HepG2 (cell line): ENCODE data around the gene SH2D5. TPM values are rescaled to one million over a fixed set of nuclear protein-coding genes. Genes with fewer than 3 reads are reported as not detected.

ENCODE experiments used
- HES4 ChIP-seq: sonication (generic); formaldehyde crosslinking; IDR thresholded peaks from 2 replicates; pipeline ENCODE4 v1.9.0; 2021; ENCODE audit warnings: mild to moderate bottlenecking, missing genetic modification reagents, borderline replicate concordance
- JDP2 ChIP-seq: sonication (generic); formaldehyde crosslinking; IDR thresholded peaks from 2 replicates; pipeline ENCODE4 v1.8.1; 2022; ENCODE audit warnings: missing genetic modification reagents, borderline replicate concordance
- KDM1A ChIP-seq: IDR thresholded peaks from 2 replicates; pipeline ENCODE4 v1.6.1; 2016; ENCODE audit warnings: missing compliant biosample characterization
- LCORL ChIP-seq, 2 experiments: fragments of 450-650 bp in 1 of 2; sonication (generic) in 1 of 2; formaldehyde crosslinking in 1 of 2; IDR thresholded peaks; 2 replicates each; pipeline versions ENCODE4 v1.5.0 to v1.6.1; 2017 to 2020; ENCODE audit warnings: antibody characterized with exemption in 1 of 2, missing genetic modification reagents in 1 of 2
- NR0B2 ChIP-seq: sonication (generic); formaldehyde crosslinking; IDR thresholded peaks from 2 replicates; pipeline ENCODE4 v1.4.0; 2020; ENCODE audit warnings: mild to moderate bottlenecking, missing genetic modification reagents
- RERE ChIP-seq: IDR thresholded peaks from 2 replicates; pipeline ENCODE4 v1.6.1; 2016; ENCODE audit warnings: low read depth, missing genetic modification reagents, missing compliant biosample characterization
- SIN3B ChIP-seq: fragments of 150-350 bp; IDR thresholded peaks from 2 replicates; pipeline ENCODE4 v1.6.1; 2014; ENCODE audit warnings: low read length
- SKIL ChIP-seq: sonication (generic); formaldehyde crosslinking; IDR thresholded peaks from 2 replicates; pipeline ENCODE4 v1.8.0; 2022; ENCODE audit warnings: missing genetic modification reagents, mild to moderate bottlenecking, moderate library complexity, borderline replicate concordance
- TERF1 ChIP-seq: sonication (generic); formaldehyde crosslinking; IDR thresholded peaks from 2 replicates; pipeline ENCODE4 v1.8.0; 2022; ENCODE audit warnings: mild to moderate bottlenecking, missing genetic modification reagents, moderate library complexity
- XBP1 ChIP-seq: sonication (generic); formaldehyde crosslinking; IDR thresholded peaks from 2 replicates; pipeline ENCODE4 v1.5.0; 2020; ENCODE audit warnings: missing genetic modification reagents
- ZBTB49 ChIP-seq: sonication (generic); formaldehyde crosslinking; IDR thresholded peaks from 2 replicates; pipeline ENCODE4 v1.4.0; 2020; ENCODE audit warnings: missing genetic modification reagents, borderline replicate concordance
- ZKSCAN8 ChIP-seq: IDR thresholded peaks from 2 replicates; pipeline ENCODE4 v1.6.1; 2016; ENCODE audit warnings: borderline replicate concordance, missing genetic modification reagents, missing compliant biosample characterization
- ZNF337 ChIP-seq: sonication (generic); formaldehyde crosslinking; IDR thresholded peaks from 2 replicates; pipeline ENCODE4 v1.5.1; 2020; ENCODE audit warnings: missing genetic modification reagents, low read depth, mild to moderate bottlenecking, borderline replicate concordance
- ZNF576 ChIP-seq: sonication (generic); formaldehyde crosslinking; IDR thresholded peaks from 2 replicates; pipeline ENCODE4 v1.4.0; 2020; ENCODE audit warnings: mild to moderate bottlenecking, missing genetic modification reagents
- polyA plus RNA-seq, 8 experiments: library from polyadenylated mRNA; depleted of rRNA in 3 of 8; stranded (reverse) in 7 of 8; unstranded in 1 of 8; fragments of >200 nt; fragmentation: Illumina TruSeq in 4 of 8; extraction: Trizol in 4 of 8; gene quantifications; 2 replicates each; pipeline versions ENCODE4 v1.2.1 to v1.2.3, GENCODE V29; 2011 to 2016; ENCODE audit warnings: low read depth in 4 of 8, missing spikeins in 1 of 8, mixed read lengths in 1 of 8; ENCODE audit not compliant: insufficient read depth in 1 of 8
- total RNA-seq, 5 experiments: library from RNA; depleted of rRNA; stranded (reverse); fragments of >200 nt; fragmentation: Illumina TruSeq; extraction: Trizol; gene quantifications; 2 replicates each; pipeline ENCODE4 v1.2.3, GENCODE V29; 2016; ENCODE audit warnings: low read depth in 1 of 5

The SH2D5 gene
- total and polyA plus RNA-seq, 2 of the 13 experiments (the other 11 are each of a cell fraction or from before 2014, with no cell fraction given): 1.2 to 3.4 TPM

- TF ChIP-seq SKIL (CRISPR knock-in tag) (no peak), JDP2 (CRISPR knock-in tag) (no peak), ZNF337 (no peak), ZBTB49 (CRISPR knock-in tag) (no peak), TERF1 (CRISPR knock-in tag) (no peak), LCORL (IDR thresholded peaks at IDR 0.05) (no peak), LCORL (CRISPR knock-in tag; IDR thresholded peaks at IDR 0.05) (no peak), NR0B2 (CRISPR knock-in tag) (0 out of 2 replicates have a peak, but pooled peaks have one; percentile 22), ZKSCAN8 (no peak), SIN3B (no peak), KDM1A (CRISPR knock-in tag) (no peak), HES4 (CRISPR knock-in tag) (no peak), RERE (CRISPR knock-in tag) (no peak), XBP1 (CRISPR knock-in tag) (0 out of 2 replicates have a peak, but pooled peaks have one; percentile 2), ZNF576 (CRISPR knock-in tag) (no peak)
These were observed 965 bp upstream of the SH2D5 start (continued) for GRCh38 chr1:20733360-20733975.
